IPS DF 6.9 (cell line): ENCODE measurements around the gene CFD.

Experiments
- DNase-seq: peaks from one replicate; pipeline ENCODE4 v3.0.0-alpha.2; 2013; ENCODE audit warnings: low read depth, low spot score
- H3K27ac ChIP-seq: one replicate; pipeline ENCODE4 v1.5.1; 2013; ENCODE audit warnings: low read length, control low read depth
- H3K27me3 ChIP-seq: 2 replicates; pipeline ENCODE4 v1.6.1; 2013; ENCODE audit warnings: mild to moderate bottlenecking, low read length; ENCODE audit not compliant: control insufficient read depth, insufficient read depth
- H3K36me3 ChIP-seq: 2 replicates; pipeline ENCODE4 v1.6.1; 2013; ENCODE audit warnings: low read length; ENCODE audit not compliant: control insufficient read depth, insufficient read depth
- H3K4me1 ChIP-seq: 2 replicates; pipeline ENCODE4 v1.6.1; 2013; ENCODE audit warnings: low read length; ENCODE audit not compliant: control insufficient read depth, insufficient read depth
- H3K4me3 ChIP-seq: 2 replicates; pipeline ENCODE4 v1.5.1; 2013; ENCODE audit warnings: mild to moderate bottlenecking, low read length
- H3K9me3 ChIP-seq: 2 replicates; pipeline ENCODE4 v1.6.1; 2013; ENCODE audit warnings: low read length, inconsistent platforms; ENCODE audit not compliant: control insufficient read depth, insufficient read depth
- WGBS: extraction: QIAGEN DNeasy Blood & Tissue Kit; methylation state at CpG from one replicate; pipeline ENCODE4 v1.1.7; 2013; ENCODE audit warnings: mixed read lengths, missing lambda C conversion rate; ENCODE audit not compliant: insufficient read length, insufficient coverage; 5-methylcytosine and 5-hydroxymethylcytosine counted together

The CFD gene

GRCh38 chr19:882871-883497 lies 23.5 kb downstream of the CFD start:
- Histone ChIP-seq H3K27me3 (no peaks in the 10 kb centered on the region), H3K36me3 (peaks cover 34% of the 10 kb centered on the region), H3K4me1 (no peaks in the 10 kb centered on the region; the same call in 1 of the 2 replicates), H3K27ac (no peak overlapping the region), H3K4me3 (no peak overlapping the region), H3K9me3 (no peaks in the 10 kb centered on the region)
- WGBS: no CpG with 5 or more reads among the region's 30 CpGs
- no peak for DNase-seq

- Histone ChIP-seq H3K27me3 (no peaks in the 10 kb centered on the region), H3K27ac (no peak overlapping the region), H3K9me3 (no peaks in the 10 kb centered on the region), H3K36me3 (peaks cover 34% of the 10 kb centered on the region), H3K4me1 (no peaks in the 10 kb centered on the region; the same call in 1 of the 2 replicates), H3K4me3 (no peak overlapping the region)
- WGBS: no CpG with 5 or more reads among the region's 22 CpGs
- DNase-seq: no peak
Measured at GRCh38 chr19:883661-884211, 24.3 kb downstream of the CFD start.

GRCh38 chr19:884420-885211 lies 25.2 kb downstream of the CFD start:
- no peak overlapping the region for H3K4me3 ChIP-seq
- H3K9me3 ChIP-seq: no peaks in the 10 kb centered on the region
- H3K4me1 ChIP-seq: no peaks in the 10 kb centered on the region; the same call in 1 of the 2 replicates
- no CpG with 5 or more reads among the region's 51 CpGs for WGBS
- DNase-seq: no peak
- H3K27me3 ChIP-seq: no peaks in the 10 kb centered on the region
- H3K27ac ChIP-seq: no peak overlapping the region
- peaks cover 36% of the 10 kb centered on the region for H3K36me3 ChIP-seq

GRCh38 chr19:885536-886224 lies 26.2 kb downstream of the CFD start:
- whole genome bisulfite sequencing: no CpG with 5 or more reads among the region's 64 CpGs
- no peak for DNase-seq
- Histone ChIP-seq H3K27ac (no peak overlapping the region), H3K27me3 (no peaks in the 10 kb centered on the region), H3K9me3 (no peaks in the 10 kb centered on the region), H3K4me1 (no peaks in the 10 kb centered on the region; the same call in 1 of the 2 replicates), H3K4me3 (no peak overlapping the region), H3K36me3 (peaks cover 45% of the 10 kb centered on the region)

- no CpG with 5 or more reads among the region's 16 CpGs for WGBS
- Histone ChIP-seq H3K36me3 (peaks cover 36% of the 10 kb centered on the region), H3K4me3 (no peak overlapping the region), H3K9me3 (no peaks in the 10 kb centered on the region), H3K4me1 (no peaks in the 10 kb centered on the region; the same call in 1 of the 2 replicates), H3K27ac (no peak overlapping the region), H3K27me3 (no peaks in the 10 kb centered on the region)
- no peak for DNase-seq
Measured at GRCh38 chr19:887072-887471, 27.6 kb downstream of the CFD start.

- Histone ChIP-seq H3K27me3 (no peaks in the 10 kb centered on the region), H3K9me3 (no peaks in the 10 kb centered on the region), H3K27ac (no peak overlapping the region), H3K36me3 (peaks cover 32% of the 10 kb centered on the region), H3K4me1 (no peaks in the 10 kb centered on the region; the same call in 1 of the 2 replicates), H3K4me3 (no peak overlapping the region)
- DNase-seq: no peak
- no CpG with 5 or more reads among the region's 10 CpGs for WGBS
Measured at GRCh38 chr19:887599-887998, 28.1 kb downstream of the CFD start.

GRCh38 chr19:888581-889385 lies 29.3 kb downstream of the CFD start:
- no CpG with 5 or more reads among the region's 30 CpGs for WGBS
- Histone ChIP-seq H3K36me3 (peaks cover 26% of the 10 kb centered on the region), H3K9me3 (no peaks in the 10 kb centered on the region), H3K27me3 (no peaks in the 10 kb centered on the region), H3K4me3 (no peak overlapping the region), H3K4me1 (no peaks in the 10 kb centered on the region), H3K27ac (no peak overlapping the region)
- DNase-seq: no peak

GRCh38 chr19:889662-890295 lies 30.3 kb downstream of the CFD start:
- H3K4me1 ChIP-seq: no peaks in the 10 kb centered on the region
- no peaks in the 10 kb centered on the region for H3K27me3 ChIP-seq
- H3K36me3 ChIP-seq: peaks cover 23% of the 10 kb centered on the region
- H3K27ac ChIP-seq: no peak overlapping the region
- no peak overlapping the region; the same call in 1 of the 2 replicates for H3K4me3 ChIP-seq
- H3K9me3 ChIP-seq: no peaks in the 10 kb centered on the region
- no CpG with 5 or more reads among the region's 26 CpGs for WGBS
- DNase-seq: no peak

GRCh38 chr19:890831-891230 lies 31.4 kb downstream of the CFD start:
- Histone ChIP-seq H3K27ac (no peak overlapping the region), H3K27me3 (no peaks in the 10 kb centered on the region), H3K36me3 (peaks cover 20% of the 10 kb centered on the region), H3K9me3 (no peaks in the 10 kb centered on the region), H3K4me3 (no peak overlapping the region), H3K4me1 (no peaks in the 10 kb centered on the region)
- no CpG with 5 or more reads among the region's 18 CpGs for WGBS
- no peak for DNase-seq
